ENCODE results near the gene PHACTR1. TPM values are rescaled to one million over a fixed set of nuclear protein-coding genes. Genes with fewer than 3 reads are reported as not detected.

The PHACTR1 gene
- total and polyA plus RNA-seq, 9 of the 15 experiments (the other 6 are each of a cell fraction or from before 2014, with no cell fraction given) = 11.5 to 32.6 (median 22.0) TPM

DNA sequence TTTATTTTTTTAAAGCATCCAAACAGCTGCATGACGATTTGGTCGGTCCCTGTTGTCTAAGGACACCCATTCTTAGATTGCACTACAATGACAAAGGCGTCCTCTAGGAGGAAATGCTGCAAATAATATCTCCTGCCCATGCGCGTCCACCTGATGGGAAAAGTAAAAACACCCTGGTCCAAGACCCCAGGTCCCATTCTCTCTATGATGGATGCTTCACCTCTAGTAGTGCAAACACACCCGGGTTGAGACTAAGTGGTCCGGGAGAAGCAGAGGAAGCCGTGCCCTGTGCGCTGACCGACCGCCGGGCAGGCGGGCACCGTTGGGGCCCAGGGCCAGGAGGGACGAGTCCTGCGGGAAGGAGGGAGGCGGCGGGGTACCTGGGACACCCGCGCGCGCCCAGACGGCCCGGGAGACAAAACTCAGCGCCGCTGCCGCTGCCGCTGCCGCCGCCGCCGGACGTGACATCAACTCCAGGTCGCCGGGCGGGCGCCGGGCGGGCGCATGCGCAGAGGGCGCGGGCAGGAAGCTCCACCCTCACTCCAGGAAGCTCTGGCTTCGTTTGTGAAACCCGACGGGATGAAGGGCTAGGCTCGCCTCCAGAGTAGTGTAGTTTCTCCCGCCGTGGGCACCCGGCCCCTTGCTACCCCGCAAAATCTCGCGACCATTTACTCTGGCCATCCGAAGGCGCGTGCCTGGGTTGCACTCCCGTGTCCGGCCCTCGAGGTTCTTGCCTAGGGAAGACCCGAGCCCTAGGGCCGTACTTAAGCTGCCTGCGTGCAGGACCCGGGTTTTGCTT is 611.7 kb downstream of the PHACTR1 start, which contains the start of gene TBC1D7 (continued):
- no peak for TF ChIP-seq ZNF518B (CRISPR knock-in tag; IDR thresholded peaks at IDR 0.05)
- peak; percentile 72; the same call in 1 of the 2 replicates for TF ChIP-seq SNIP1 (IDR thresholded peaks at IDR 0.05; ENCODE audit: low read depth)
- peak; percentile 8; the same call in 1 of the 2 replicates for TF ChIP-seq CBFA2T3 (IDR thresholded peaks at IDR 0.05)
- no peak for TF ChIP-seq BMI1 (IDR thresholded peaks at IDR 0.05; ENCODE audit: low read length)
- TF ChIP-seq ZNF444 (CRISPR knock-in tag; IDR thresholded peaks at IDR 0.05) = no peak
- peak; percentile 40; the same call in 1 of the 2 replicates for TF ChIP-seq BCOR (IDR thresholded peaks at IDR 0.05)
- TF ChIP-seq SIN3A (IDR thresholded peaks at IDR 0.05; ENCODE audit: borderline replicate concordance in 2 of 2, control insufficient read depth in 1 of 2, low read depth in 2 of 2, low read length in 2 of 2) = 0 out of 4 replicates have a peak, but pooled peaks of 1 of the 2 experiments have one; percentile 31
- TF ChIP-seq NR2C1 (IDR thresholded peaks at IDR 0.05) = no peak
- no peak for TF ChIP-seq NR2C1 (tag; IDR thresholded peaks at IDR 0.05)
- TF ChIP-seq ZNF282 (CRISPR knock-in tag; IDR thresholded peaks at IDR 0.05) = no peak
- TF ChIP-seq ZNF436 (CRISPR knock-in tag; IDR thresholded peaks at IDR 0.05) = no peak
- TF ChIP-seq SETDB1 (IDR thresholded peaks at IDR 0.05; ENCODE audit: low read length) = no peak
- no peak; a peak in 1 of 4 replicates for TF ChIP-seq TBL1XR1 (IDR thresholded peaks at IDR 0.05; ENCODE audit: low read length in 2 of 2)
- no peak for TF ChIP-seq JUN (IDR thresholded peaks at IDR 0.05; ENCODE audit: borderline replicate concordance, low read depth, low read length)
- no peak for TF ChIP-seq JUN (CRISPR knock-in tag; IDR thresholded peaks at IDR 0.05; ENCODE audit: borderline replicate concordance)
- TF ChIP-seq CCAR2 (IDR thresholded peaks at IDR 0.05; ENCODE audit: low read depth, low read length) = no peak
- no peak for TF ChIP-seq STAT5A (IDR thresholded peaks at IDR 0.05; ENCODE audit: borderline replicate concordance, low read length)
